Kidney (tissue), 14 donors: ENCODE data around the gene TTYH1. TPM values are rescaled to one million over a fixed set of nuclear protein-coding genes. Genes with fewer than 3 reads are reported as not detected.

ENCODE experiments used
- DNase-seq, 5 donors: peaks; one replicate each; pipeline ENCODE4 v3.0.0-alpha.2; 2013 to 2020
- FAIRE-seq: peaks from 2 replicates; lab custom pipeline; 2012; peaks lifted over from hg19 to GRCh38; lab: Jason Lieb, UNC
- H3K27ac ChIP-seq, 2 donors: one replicate each; pipeline ENCODE4 v1.7.0; 2013; ENCODE audit warnings: low read depth in 2 of 2, low read length in 2 of 2, inconsistent platforms in 1 of 2
- H3K27me3 ChIP-seq: one replicate; pipeline ENCODE4 v1.7.1; 2013; ENCODE audit warnings: low read length, inconsistent platforms; ENCODE audit not compliant: control insufficient read depth, insufficient read depth
- H3K36me3 ChIP-seq, 3 donors: one replicate each; pipeline versions ENCODE4 v1.7.0 to v1.7.1; 2013; ENCODE audit warnings: low read length in 3 of 3, control low read depth in 1 of 3, inconsistent platforms in 1 of 3; ENCODE audit not compliant: insufficient read depth in 3 of 3, control insufficient read depth in 2 of 3
- H3K4me1 ChIP-seq, 3 donors: one replicate each; pipeline versions ENCODE4 v1.7.0 to v1.7.1; 2013; ENCODE audit warnings: low read length in 3 of 3, inconsistent platforms in 1 of 3, low read depth in 1 of 3; ENCODE audit not compliant: control insufficient read depth in 2 of 3, insufficient read depth in 2 of 3
- H3K4me3 ChIP-seq, 3 donors: one replicate each; pipeline versions ENCODE4 v1.7.0 to v1.8.1; 2013; ENCODE audit warnings: low read length in 3 of 3, control low read depth in 1 of 3, inconsistent platforms in 1 of 3
- H3K9ac ChIP-seq, 3 donors: one replicate each; pipeline versions ENCODE4 v1.7.0 to v1.7.1; 2013; ENCODE audit warnings: low read length in 3 of 3, control low read depth in 1 of 3, inconsistent platforms in 1 of 3
- H3K9me3 ChIP-seq, 3 donors: one replicate each; pipeline versions ENCODE4 v1.7.0 to v1.7.1; 2013; ENCODE audit warnings: low read length in 3 of 3, control low read depth in 1 of 3, inconsistent platforms in 1 of 3; ENCODE audit not compliant: control insufficient read depth in 2 of 3, insufficient read depth in 1 of 3
- CTCF ChIP-seq: IDR thresholded peaks from 3 replicates; pipeline ENCODE4 v1.5.1; 2012; ENCODE audit warnings: mild to moderate bottlenecking, moderate library complexity, borderline replicate concordance; ENCODE audit not compliant: insufficient read depth; ENCODE audit errors: extremely low read depth
- intact Hi-C: fragments of 100-400 bp; cut with DNase I; formaldehyde crosslinking; loops from one replicate; pipeline ENCODE4 v1.11.1; 2022
- polyA plus RNA-seq: library from polyadenylated mRNA; stranded (reverse); fragments of 350-450 nt; fragmentation: Illumina TruSeq; extraction: RNeasy Lipid Tissue Mini Kit (QIAGEN cat#74804); gene quantifications from one replicate; pipeline ENCODE4 v1.2.3, GENCODE V29; 2014; ENCODE audit warnings: low read depth, low replicate concordance; ENCODE audit not compliant: insufficient read depth
- total RNA-seq: library from RNA; stranded (reverse); fragmentation: NEBNext Ultra II Directional; extraction: Animal tissue kit (Norgen Biotek cat#: 25700); gene quantifications from one replicate; pipeline ENCODE4 v1.2.1, GENCODE V29; 2021
- donor health status: control.
- donor health status: control.
- donor health status: control.
- donor health status: control.
- donor health status: control.
- donor health status: DM: yes; HTN: yes; CAD: no.
- donor health status: Normal renal cell carcinoma (clear cell type).

TTYH1 gene
- total and polyA plus RNA-seq, 2 donors from 2014 or later, result 1.5 to 1.9 TPM

- Histone ChIP-seq H3K27me3 (no peaks in the 10 kb centered on the region), H3K36me3 (no peaks in the 10 kb centered on the region), H3K27ac (no peak overlapping the region), H3K9me3 (no peaks in the 10 kb centered on the region), H3K9ac (no peak overlapping the region), H3K4me1 (peaks cover 0 to 3% (median 3%) of the 10 kb centered on the region in 3 donors), H3K4me3 (no peak overlapping the region)
- TF ChIP-seq CTCF, result no peak
- FAIRE-seq, result no peak
- DNase-seq, result peak in 1 of 5 donors; percentile 51
- intact Hi-C loops, result no loop called here
Observed at GRCh38 chr19:54432144-54432738, 17.0 kb downstream of the TTYH1 start.

DNA sequence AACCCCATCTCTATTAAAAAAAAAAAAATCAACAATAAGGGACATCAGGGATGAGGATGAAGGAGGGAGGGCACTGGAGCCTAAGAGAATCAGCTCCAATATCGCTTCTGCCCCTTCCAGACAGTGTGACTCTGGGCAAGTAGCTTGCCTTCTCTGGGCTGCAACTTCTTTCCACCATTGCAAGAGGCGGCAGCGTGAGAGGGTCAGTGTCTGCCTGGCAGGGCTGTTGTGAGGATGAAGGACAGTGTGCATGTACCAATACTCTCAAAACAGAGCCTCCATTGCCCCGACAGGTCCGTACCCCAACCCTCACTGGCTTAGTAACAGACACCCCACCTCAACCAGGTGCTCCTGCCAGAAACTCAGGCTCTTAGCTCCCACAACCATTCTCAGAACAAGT, 18.4 kb downstream of the TTYH1 start:
- Histone ChIP-seq H3K9ac (no peak overlapping the region), H3K27ac (no peak overlapping the region), H3K4me3 (no peak overlapping the region), H3K36me3 (no peaks in the 10 kb centered on the region), H3K4me1 (peaks cover 0 to 3% (median 3%) of the 10 kb centered on the region in 3 donors), H3K9me3 (no peaks in the 10 kb centered on the region), H3K27me3 (no peaks in the 10 kb centered on the region)
- DNase-seq (peak in 1 of 5 donors; percentile 32), FAIRE-seq (no peak)
- intact Hi-C loops, result no loop called here
- no peak for TF ChIP-seq CTCF

DNA sequence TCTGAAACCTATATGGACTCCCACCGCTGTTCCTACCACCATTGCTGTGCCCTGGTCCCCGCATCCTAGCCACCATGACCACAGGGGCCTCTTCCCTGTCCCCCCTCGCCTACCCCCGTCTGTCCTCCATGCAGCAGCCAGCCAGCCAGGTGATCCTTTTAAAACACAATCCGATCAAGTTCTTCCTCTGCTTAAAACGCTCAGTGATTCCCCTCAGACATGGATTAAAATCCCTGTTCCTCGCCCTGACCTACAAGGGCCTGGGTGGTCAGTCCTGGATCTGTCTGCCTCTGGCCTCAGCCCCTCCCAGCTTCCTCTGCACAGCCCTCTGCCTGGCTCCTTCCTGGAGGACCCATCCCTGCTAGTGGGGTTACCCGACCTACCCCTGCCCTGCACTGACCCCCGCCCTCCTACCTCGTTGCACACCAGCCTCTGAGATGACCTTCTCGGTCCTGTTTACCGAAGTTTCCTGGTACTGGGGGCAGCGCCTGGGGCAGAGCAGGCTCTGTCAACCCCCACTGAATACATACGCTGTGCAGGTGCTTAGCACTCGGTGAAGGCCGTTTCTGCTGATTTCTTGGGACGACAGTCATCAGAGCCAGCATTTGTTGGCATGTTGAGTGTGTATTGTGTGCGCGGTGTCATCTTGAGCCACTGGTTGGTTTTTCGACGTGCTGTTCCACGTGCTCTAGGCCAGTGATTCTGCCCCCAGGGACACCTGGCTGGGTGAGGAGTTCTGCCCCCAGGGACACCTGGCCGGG, 19.0 kb downstream of the TTYH1 start:
- no peak for FAIRE-seq

More for the DNA sequence above, 19.0 kb downstream of the TTYH1 start:
- no peaks in the 10 kb centered on the region for H3K27me3 ChIP-seq
- no peaks in the 10 kb centered on the region for H3K36me3 ChIP-seq
- no peak overlapping the region for H3K4me3 ChIP-seq
- TF ChIP-seq CTCF, result no peak
- H3K27ac ChIP-seq, result no peak overlapping the region
- H3K9me3 ChIP-seq, result no peaks in the 10 kb centered on the region
- H3K4me1 ChIP-seq, result peaks cover 0 to 6% (median 6%) of the 10 kb centered on the region in 3 donors
- DNase-seq, result peak in 1 of 5 donors; percentile 51
- H3K9ac ChIP-seq, result no peak overlapping the region
- intact Hi-C loops, result no loop called here
